Activated CD8-positive, alpha-beta T cell treated with anti-CD3 and anti-CD28 coated beads, Interleukin-2, amount 10 ng/mL, durations not matched to agents 7 days and 5 days (primary cell): ENCODE measurements around the gene DRAM2. TPM values are rescaled to one million over a fixed set of nuclear protein-coding genes. Genes with fewer than 3 reads are reported as not detected.

Source experiments
- ATAC-seq: fragments of 150-1000 bp; cut with Tn5 transposase; one replicate; pipeline ENCODE4 v1.10.0; 2021; ENCODE audit warnings: moderate library complexity
- CTCF ChIA-PET: fragments of 350-600 bp; sonication (Branson Sonifier 250); formaldehyde crosslinking; loops from one replicate; lab custom pipeline; 2021; ENCODE audit warnings: antibody characterized with exemption; lab: Charles Lee
- POLR2A ChIA-PET: fragments of 350-600 bp; sonication (Branson Sonifier 250); formaldehyde crosslinking; loops from one replicate; lab custom pipeline; 2021; ENCODE audit warnings: antibody characterized with exemption; lab: Charles Lee
- DNase-seq: peaks from one replicate; pipeline ENCODE4 v3.0.0-alpha.2; 2020
- H3K27ac Mint-ChIP-seq: one replicate; pipeline ENCODE4 v1.8.0; 2021; ENCODE audit warnings: mild to moderate bottlenecking, mixed read lengths
- H3K27me3 Mint-ChIP-seq: one replicate; pipeline ENCODE4 v1.8.0; 2021; ENCODE audit warnings: low read depth, mixed read lengths
- H3K36me3 Mint-ChIP-seq: one replicate; pipeline ENCODE4 v1.8.0; 2021; ENCODE audit warnings: low read depth, mixed read lengths
- H3K4me1 Mint-ChIP-seq: one replicate; pipeline ENCODE4 v1.8.0; 2021; ENCODE audit warnings: low read depth, mixed read lengths
- H3K4me3 Mint-ChIP-seq: one replicate; pipeline ENCODE4 v1.8.0; 2021; ENCODE audit warnings: mild to moderate bottlenecking, mixed read lengths
- H3K9me3 Mint-ChIP-seq: one replicate; pipeline ENCODE4 v1.8.0; 2022; ENCODE audit warnings: mixed read lengths; ENCODE audit not compliant: insufficient read depth
- total RNA-seq, 2 experiments: library from RNA; stranded (reverse); gene quantifications; one replicate each; pipeline ENCODE4 v1.2.3, GENCODE V29; 2021

DRAM2 gene
- total RNA-seq, 2 experiments from 2014 or later: 27.5 to 29.3 TPM

- H3K27me3 Mint-ChIP-seq: no peaks in the 10 kb centered on the region
These were observed 23.5 kb upstream of the DRAM2 start for GRCh38 chr1:111163363-111163762.

GRCh38 chr1:111162488-111162880 is 22.6 kb upstream of the DRAM2 start:
- CTCF ChIA-PET: no interaction called here
- POLR2A ChIA-PET: no interaction called here

More at GRCh38 chr1:111163363-111163762, 23.5 kb upstream of the DRAM2 start:
- DNase-seq: no peak
- H3K4me3 Mint-ChIP-seq: no peak overlapping the region
- no peaks in the 10 kb centered on the region for H3K4me1 Mint-ChIP-seq
- H3K27ac Mint-ChIP-seq: no peak overlapping the region
- H3K36me3 Mint-ChIP-seq: peaks cover 37% of the 10 kb centered on the region
- ChIA-PET CTCF (interaction anchor here (0.7 to 1.1 kb wide), 2 partner anchors 11 to 1118 kb away, joined by 3 read pairs; no protein-coding TSS in a partner anchor), POLR2A (no interaction called here)
- no peak for ATAC-seq
- H3K9me3 Mint-ChIP-seq: no peaks in the 10 kb centered on the region

GRCh38 chr1:111161843-111162487 is 22.1 kb upstream of the DRAM2 start:
- H3K4me1 Mint-ChIP-seq: no peaks in the 10 kb centered on the region
- H3K36me3 Mint-ChIP-seq: peaks cover 33% of the 10 kb centered on the region
- ATAC-seq (no peak), DNase-seq (no peak)
- CTCF ChIA-PET: no interaction called here
- no peaks in the 10 kb centered on the region for H3K9me3 Mint-ChIP-seq
- no peaks in the 10 kb centered on the region for H3K27me3 Mint-ChIP-seq
- POLR2A ChIA-PET: no interaction called here
- H3K4me3 Mint-ChIP-seq: no peak overlapping the region
- H3K27ac Mint-ChIP-seq: no peak overlapping the region

More at GRCh38 chr1:111162488-111162880, 22.6 kb upstream of the DRAM2 start:
- H3K9me3 Mint-ChIP-seq: no peaks in the 10 kb centered on the region
- no peak overlapping the region for H3K27ac Mint-ChIP-seq
- no peak overlapping the region for H3K4me3 Mint-ChIP-seq
- ATAC-seq (no peak), DNase-seq (no peak)
- H3K27me3 Mint-ChIP-seq: no peaks in the 10 kb centered on the region
- no peaks in the 10 kb centered on the region for H3K4me1 Mint-ChIP-seq
- peaks cover 32% of the 10 kb centered on the region for H3K36me3 Mint-ChIP-seq

- H3K36me3 Mint-ChIP-seq: peaks cover 62% of the 10 kb centered on the region
- DNase-seq: no peak
- no peak overlapping the region for H3K4me3 Mint-ChIP-seq
- H3K27ac Mint-ChIP-seq: no peak overlapping the region
- no peak for ATAC-seq
- ChIA-PET CTCF (interaction anchor here (0.8 to 1.3 kb wide), 2 partner anchors 9 to 126 kb away, joined by 3 read pairs; no protein-coding TSS in a partner anchor), POLR2A (no interaction called here)
- peaks cover 30% of the 10 kb centered on the region for H3K4me1 Mint-ChIP-seq
- no peaks in the 10 kb centered on the region for H3K27me3 Mint-ChIP-seq
- H3K9me3 Mint-ChIP-seq: no peaks in the 10 kb centered on the region
These were observed 17.5 kb upstream of the DRAM2 start for GRCh38 chr1:111157431-111157830.

GRCh38 chr1:111154021-111154999 is 14.4 kb upstream of the DRAM2 start:
- ChIA-PET CTCF (no interaction called here), POLR2A (no interaction called here)
- Mint-ChIP-seq H3K4me1 (peaks cover 47% of the 10 kb centered on the region), H3K27ac (no peak overlapping the region), H3K27me3 (no peaks in the 10 kb centered on the region), H3K36me3 (peaks cover 72% of the 10 kb centered on the region), H3K9me3 (no peaks in the 10 kb centered on the region), H3K4me3 (no peak overlapping the region)
- ATAC-seq (no peak), DNase-seq (no peak)

GRCh38 chr1:111151838-111152237 is 11.9 kb upstream of the DRAM2 start:
- ChIA-PET CTCF (no interaction called here), POLR2A (no interaction called here)
- Mint-ChIP-seq H3K27ac (no peak overlapping the region), H3K4me1 (peaks cover 57% of the 10 kb centered on the region), H3K9me3 (no peaks in the 10 kb centered on the region), H3K36me3 (peaks cover 78% of the 10 kb centered on the region), H3K27me3 (no peaks in the 10 kb centered on the region), H3K4me3 (no peak overlapping the region)
- DNase-seq (no peak), ATAC-seq (no peak)

- Mint-ChIP-seq H3K27ac (peak overlapping the region; percentile 9), H3K9me3 (no peaks in the 10 kb centered on the region), H3K4me1 (peaks cover 50% of the 10 kb centered on the region), H3K36me3 (peaks cover 68% of the 10 kb centered on the region), H3K27me3 (no peaks in the 10 kb centered on the region), H3K4me3 (no peak overlapping the region)
- ChIA-PET POLR2A (interaction anchor here (0.8 kb wide), 1 partner anchor 8 kb away, joined by 3 read pairs; no protein-coding TSS in a partner anchor), CTCF (interaction anchor here (0.8 to 1.1 kb wide), 2 partner anchors 9 to 118 kb away, joined by 3 read pairs; no protein-coding TSS in a partner anchor)
- DNase-seq: no peak
- no peak for ATAC-seq
These were observed 8.5 kb upstream of the DRAM2 start for GRCh38 chr1:111148376-111148881.

GRCh38 chr1:111147948-111148347 is 8.1 kb upstream of the DRAM2 start:
- Mint-ChIP-seq H3K36me3 (peaks cover 64% of the 10 kb centered on the region), H3K9me3 (no peaks in the 10 kb centered on the region), H3K4me3 (no peak overlapping the region), H3K4me1 (peaks cover 50% of the 10 kb centered on the region), H3K27ac (no peak overlapping the region), H3K27me3 (no peaks in the 10 kb centered on the region)
- ATAC-seq (no peak), DNase-seq (no peak)
- POLR2A ChIA-PET: no interaction called here
- CTCF ChIA-PET: interaction anchor here (1.1 kb wide), 1 partner anchor 9 kb away, joined by 3 read pairs; no protein-coding TSS in a partner anchor

- Mint-ChIP-seq H3K4me3 (no peak overlapping the region), H3K27me3 (no peaks in the 10 kb centered on the region), H3K27ac (peak overlapping the region; percentile 24), H3K36me3 (peaks cover 50% of the 10 kb centered on the region), H3K4me1 (peaks cover 45% of the 10 kb centered on the region), H3K9me3 (no peaks in the 10 kb centered on the region)
- ChIA-PET POLR2A (no interaction called here), CTCF (no interaction called here)
- ATAC-seq (no peak), DNase-seq (no peak)
These were observed 6.3 kb upstream of the DRAM2 start for GRCh38 chr1:111145963-111146768.

GRCh38 chr1:111145542-111145941 is 5.6 kb upstream of the DRAM2 start:
- no peaks in the 10 kb centered on the region for H3K9me3 Mint-ChIP-seq
- H3K27ac Mint-ChIP-seq: no peak overlapping the region
- ATAC-seq (no peak), DNase-seq (no peak)
- ChIA-PET POLR2A (no interaction called here), CTCF (no interaction called here)
- H3K36me3 Mint-ChIP-seq: peaks cover 46% of the 10 kb centered on the region
- H3K27me3 Mint-ChIP-seq: no peaks in the 10 kb centered on the region
- H3K4me1 Mint-ChIP-seq: peaks cover 47% of the 10 kb centered on the region
- no peak overlapping the region for H3K4me3 Mint-ChIP-seq

GRCh38 chr1:111142356-111142975 is 2.6 kb upstream of the DRAM2 start:
- Mint-ChIP-seq H3K4me1 (peaks cover 51% of the 10 kb centered on the region), H3K36me3 (peaks cover 34% of the 10 kb centered on the region), H3K9me3 (no peaks in the 10 kb centered on the region), H3K27ac (no peak overlapping the region), H3K27me3 (no peaks in the 10 kb centered on the region), H3K4me3 (no peak overlapping the region)
- ChIA-PET POLR2A (interaction anchor here (0.9 to 1.0 kb wide), 2 partner anchors 179 to 612 kb away, joined by 3 to 4 read pairs; partner anchors contain the start of gene LRIF1), CTCF (interaction anchor here (0.9 kb wide), 1 partner anchor 81 kb away, joined by 3 read pairs; no protein-coding TSS in a partner anchor)
- ATAC-seq (no peak), DNase-seq (no peak)
